ENCODE data around the gene GTPBP2.

GTPBP2 gene

DNA sequence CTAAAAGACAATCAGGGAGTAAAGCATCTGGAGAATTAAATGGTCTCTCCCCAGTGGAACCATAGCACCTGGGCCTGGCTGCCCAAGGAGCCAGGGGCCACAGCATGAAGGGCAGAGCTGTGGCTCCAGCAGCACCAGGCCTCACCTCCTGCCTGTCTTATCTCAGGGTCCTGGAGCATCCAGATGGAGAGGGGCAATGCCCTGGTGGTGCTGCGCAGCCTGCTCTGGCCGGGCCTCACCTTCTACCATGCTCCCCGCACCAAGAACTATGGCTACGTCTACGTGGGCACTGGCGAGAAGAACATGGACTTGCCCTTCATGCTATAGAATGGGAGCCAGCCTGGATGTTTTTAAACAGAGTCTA lies 41.5 kb upstream of the GTPBP2 start:
- no peaks in the 10 kb centered on the region for H4K20me1 ChIP-seq (ENCODE audit: control insufficient read depth, insufficient read depth, low read depth, low read length)
- H3K27ac ChIP-seq (ENCODE audit: low read depth, low read length) = no peak overlapping the region
- H3K79me2 ChIP-seq (ENCODE audit: control insufficient read depth, low read length) = no peaks in the 10 kb centered on the region
- no peak overlapping the region for H3K4me2 ChIP-seq (ENCODE audit: low read length)
- no peaks in the 10 kb centered on the region for H3K27me3 ChIP-seq (ENCODE audit: control insufficient read depth, low read length)
- H3F3A ChIP-seq (ENCODE audit: control insufficient read depth, insufficient read depth) = no peaks in the 10 kb centered on the region
- H3K4me3 ChIP-seq (ENCODE audit: low read length) = no peak overlapping the region
- peaks cover 42% of the 10 kb centered on the region for H3K36me3 ChIP-seq (ENCODE audit: control insufficient read depth, low read length)
- TF ChIP-seq, protein P1, sequence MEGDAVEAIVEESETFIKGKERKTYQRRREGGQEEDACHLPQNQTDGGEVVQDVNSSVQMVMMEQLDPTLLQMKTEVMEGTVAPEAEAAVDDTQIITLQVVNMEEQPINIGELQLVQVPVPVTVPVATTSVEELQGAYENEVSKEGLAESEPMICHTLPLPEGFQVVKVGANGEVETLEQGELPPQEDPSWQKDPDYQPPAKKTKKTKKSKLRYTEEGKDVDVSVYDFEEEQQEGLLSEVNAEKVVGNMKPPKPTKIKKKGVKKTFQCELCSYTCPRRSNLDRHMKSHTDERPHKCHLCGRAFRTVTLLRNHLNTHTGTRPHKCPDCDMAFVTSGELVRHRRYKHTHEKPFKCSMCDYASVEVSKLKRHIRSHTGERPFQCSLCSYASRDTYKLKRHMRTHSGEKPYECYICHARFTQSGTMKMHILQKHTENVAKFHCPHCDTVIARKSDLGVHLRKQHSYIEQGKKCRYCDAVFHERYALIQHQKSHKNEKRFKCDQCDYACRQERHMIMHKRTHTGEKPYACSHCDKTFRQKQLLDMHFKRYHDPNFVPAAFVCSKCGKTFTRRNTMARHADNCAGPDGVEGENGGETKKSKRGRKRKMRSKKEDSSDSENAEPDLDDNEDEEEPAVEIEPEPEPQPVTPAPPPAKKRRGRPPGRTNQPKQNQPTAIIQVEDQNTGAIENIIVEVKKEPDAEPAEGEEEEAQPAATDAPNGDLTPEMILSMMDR (IDR thresholded peaks at IDR 0.05; ENCODE audit: low read depth, low read length, poor library complexity, severe bottlenecking) = no peak
- no peak for TF ChIP-seq EZH2phosphoT487 (IDR thresholded peaks at IDR 0.05; ENCODE audit: borderline replicate concordance, low read length)
- H3K9me2 ChIP-seq (replicated peaks; ENCODE audit: control insufficient read depth, low read length) = no peaks in the 10 kb centered on the region
- H3K9me3 ChIP-seq (ENCODE audit: control insufficient read depth, insufficient read depth, low read length) = no peaks in the 10 kb centered on the region
- H3K4me1 ChIP-seq (ENCODE audit: control insufficient read depth, low read length) = peaks cover 14% of the 10 kb centered on the region

DNA sequence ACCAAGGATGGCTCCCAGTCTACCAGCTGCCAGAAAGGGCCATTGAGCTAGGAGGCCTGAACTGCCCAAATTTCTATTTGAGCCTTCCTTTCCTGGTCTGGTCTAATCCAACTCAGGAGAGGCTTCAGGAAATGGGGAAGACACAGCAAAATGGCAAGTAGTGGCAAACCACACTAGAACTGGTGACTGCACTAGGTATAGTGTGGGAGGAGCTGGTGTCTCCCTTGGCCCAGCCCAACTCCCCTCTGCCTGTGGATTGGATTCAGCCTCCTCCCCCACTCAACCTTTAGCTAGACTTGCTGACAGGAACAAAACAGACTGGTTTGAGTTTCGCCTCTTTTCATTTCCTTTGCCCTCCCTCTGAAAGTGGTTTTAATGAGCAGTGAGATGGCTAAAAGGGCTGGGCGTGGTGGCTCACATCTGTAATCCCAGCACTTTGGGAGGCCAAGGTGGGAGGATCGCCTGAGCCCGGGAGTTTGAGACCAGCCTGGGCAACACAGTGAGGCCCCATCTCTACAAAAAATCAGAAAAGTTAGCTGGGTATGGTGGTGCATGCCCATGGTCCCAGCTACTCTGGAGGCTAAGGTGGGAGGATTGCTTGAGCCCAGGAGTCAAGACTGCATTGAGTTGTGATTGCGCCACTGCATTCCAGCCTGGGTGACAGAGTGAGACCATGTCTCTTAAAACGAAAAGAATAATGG lies 41.0 kb upstream of the GTPBP2 start:
- Histone ChIP-seq H4K20me1 (ENCODE audit: control insufficient read depth, insufficient read depth, low read depth, low read length) (no peaks in the 10 kb centered on the region), H3K79me2 (ENCODE audit: control insufficient read depth, low read length) (no peaks in the 10 kb centered on the region), H3K27ac (ENCODE audit: low read depth, low read length) (no peak overlapping the region), H3K4me2 (ENCODE audit: low read length) (no peak overlapping the region), H3K9me3 (ENCODE audit: control insufficient read depth, insufficient read depth, low read length) (no peaks in the 10 kb centered on the region), H3K36me3 (ENCODE audit: control insufficient read depth, low read length) (peaks cover 37% of the 10 kb centered on the region), H3F3A (ENCODE audit: control insufficient read depth, insufficient read depth) (no peaks in the 10 kb centered on the region), H3K27me3 (ENCODE audit: control insufficient read depth, low read length) (no peaks in the 10 kb centered on the region), H3K4me1 (ENCODE audit: control insufficient read depth, low read length) (peaks cover 14% of the 10 kb centered on the region), H3K9me2 (replicated peaks; ENCODE audit: control insufficient read depth, low read length) (no peaks in the 10 kb centered on the region), H3K4me3 (ENCODE audit: low read length) (no peak overlapping the region)
- TF ChIP-seq, protein P1 (IDR thresholded peaks at IDR 0.05; ENCODE audit: low read depth, low read length, poor library complexity, severe bottlenecking) = no peak
- TF ChIP-seq EZH2phosphoT487 (IDR thresholded peaks at IDR 0.05; ENCODE audit: borderline replicate concordance, low read length) = no peak

DNA sequence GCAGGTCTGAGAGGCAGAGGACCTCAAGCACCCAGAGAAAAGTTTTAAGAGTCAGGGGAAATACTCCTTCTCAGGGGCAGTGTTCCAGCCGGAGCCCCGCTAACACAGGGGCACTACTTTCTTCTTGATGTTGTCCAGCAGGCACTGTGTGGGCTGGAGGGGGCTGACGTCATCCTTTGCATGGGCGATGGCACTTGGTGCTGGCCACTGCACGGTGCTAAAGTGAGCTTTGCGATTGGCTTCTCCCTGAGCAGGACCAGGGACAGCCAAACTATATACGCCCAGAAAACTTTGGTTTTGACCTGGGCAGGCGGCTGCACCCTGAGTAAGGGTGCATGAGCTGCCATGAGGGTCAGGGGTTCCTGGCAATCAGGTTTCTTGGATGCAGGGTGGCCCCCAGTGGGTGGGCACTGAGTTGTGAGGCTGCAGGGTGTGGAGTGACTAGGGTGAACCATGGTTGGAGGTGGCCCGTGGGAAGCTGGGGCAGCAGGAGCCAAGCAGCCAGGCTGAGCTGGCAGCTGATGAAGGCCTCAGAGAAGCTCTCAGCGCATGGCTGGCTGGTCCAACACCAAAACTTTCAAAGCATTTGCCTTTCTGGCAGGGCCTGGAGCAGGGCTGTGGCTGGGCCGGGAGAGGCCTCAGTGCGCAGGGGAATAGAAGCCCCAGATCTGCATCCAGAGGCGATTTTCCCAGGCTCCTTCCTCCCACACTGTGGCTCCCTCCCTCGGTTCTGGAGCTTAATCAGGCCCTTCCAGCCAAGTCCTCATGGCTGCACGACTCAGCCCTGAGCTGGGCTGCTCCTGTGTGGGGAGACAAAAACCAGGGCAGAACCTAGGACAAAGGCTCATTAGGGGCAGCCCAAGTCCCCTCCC lies 40.2 kb upstream of the GTPBP2 start:
- Histone ChIP-seq H3K27ac (ENCODE audit: low read depth, low read length) (no peak overlapping the region), H3F3A (ENCODE audit: control insufficient read depth, insufficient read depth) (no peaks in the 10 kb centered on the region), H3K9me3 (ENCODE audit: control insufficient read depth, insufficient read depth, low read length) (no peaks in the 10 kb centered on the region), H3K4me3 (ENCODE audit: low read length) (no peak overlapping the region), H3K27me3 (ENCODE audit: control insufficient read depth, low read length) (no peaks in the 10 kb centered on the region), H3K36me3 (ENCODE audit: control insufficient read depth, low read length) (peaks cover 29% of the 10 kb centered on the region), H4K20me1 (ENCODE audit: control insufficient read depth, insufficient read depth, low read depth, low read length) (no peaks in the 10 kb centered on the region), H3K79me2 (ENCODE audit: control insufficient read depth, low read length) (no peaks in the 10 kb centered on the region), H3K9me2 (replicated peaks; ENCODE audit: control insufficient read depth, low read length) (no peaks in the 10 kb centered on the region), H3K4me2 (ENCODE audit: low read length) (no peak overlapping the region), H3K4me1 (ENCODE audit: control insufficient read depth, low read length) (peaks cover 14% of the 10 kb centered on the region)
- TF ChIP-seq, protein P1 (IDR thresholded peaks at IDR 0.05; ENCODE audit: low read depth, low read length, poor library complexity, severe bottlenecking) = no peak
- no peak for TF ChIP-seq EZH2phosphoT487 (IDR thresholded peaks at IDR 0.05; ENCODE audit: borderline replicate concordance, low read length)

All from DOHH2 (cell line).